HG03135 (cell line): ENCODE data around the gene FLAD1.
"Not testable (repeated sequence)": the region's sequence is repeated elsewhere in the genome, so short reads cannot be mapped to it uniquely, and the experiment has no call there.

Source experiments
- ATAC-seq: cut with Tn5 transposase; IDR thresholded peaks from one replicate; pipeline ENCODE4 v1.9.1; 2021; ENCODE audit warnings: mild to moderate bottlenecking, moderate library complexity; ENCODE audit not compliant: unreplicated experiment

The FLAD1 gene

DNA sequence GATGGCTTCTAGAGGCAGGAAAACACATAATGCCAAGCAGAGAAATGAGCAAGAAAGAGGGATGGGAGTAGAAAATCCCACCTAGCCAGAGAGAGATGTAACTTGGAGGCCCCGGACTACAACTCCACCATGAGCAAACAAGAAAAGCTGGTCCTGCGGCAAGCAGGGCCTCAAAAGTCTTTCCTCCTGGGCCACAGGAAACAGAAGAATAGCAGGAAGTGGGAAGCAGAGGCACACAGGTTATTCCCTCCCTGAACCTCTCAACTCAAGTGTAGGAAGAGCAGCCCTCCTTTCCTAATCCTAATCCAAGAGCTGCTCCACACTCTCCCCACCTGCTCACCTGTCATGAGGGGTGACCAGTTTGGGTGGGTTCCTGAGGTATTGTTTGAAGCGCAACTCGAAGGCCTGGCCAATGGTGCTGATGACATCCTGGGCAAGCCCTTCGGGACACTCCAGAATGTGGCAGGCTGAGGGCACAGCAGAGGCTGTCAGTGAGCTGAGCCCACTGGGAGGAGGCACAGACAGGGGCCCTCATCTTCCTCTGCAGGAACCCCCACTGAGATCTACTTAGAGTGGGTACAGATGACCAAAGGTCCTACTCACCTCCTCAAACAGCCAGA is 15.7 kb upstream of the FLAD1 start:
- ATAC-seq: no peak

DNA sequence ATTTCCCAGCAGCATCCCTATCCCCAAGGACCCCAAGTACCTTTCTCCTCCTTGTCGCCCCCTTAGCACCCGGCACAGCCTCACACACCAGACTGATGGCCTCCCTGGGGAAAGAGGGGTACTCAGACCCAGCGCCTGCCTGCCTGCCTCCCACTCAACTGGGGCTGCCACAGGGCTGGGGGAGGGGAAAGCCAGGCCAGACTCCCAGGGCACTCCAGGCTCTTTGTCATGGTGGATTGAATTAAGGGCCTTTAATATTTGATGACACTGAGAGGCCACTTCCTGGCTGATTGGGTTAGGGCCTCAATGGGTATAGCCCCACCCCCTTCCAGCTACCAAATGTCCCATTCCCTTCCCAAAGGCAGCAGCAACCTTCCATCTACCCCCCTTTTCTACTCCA is 14.4 kb upstream of the FLAD1 start:
- no peak for ATAC-seq

DNA sequence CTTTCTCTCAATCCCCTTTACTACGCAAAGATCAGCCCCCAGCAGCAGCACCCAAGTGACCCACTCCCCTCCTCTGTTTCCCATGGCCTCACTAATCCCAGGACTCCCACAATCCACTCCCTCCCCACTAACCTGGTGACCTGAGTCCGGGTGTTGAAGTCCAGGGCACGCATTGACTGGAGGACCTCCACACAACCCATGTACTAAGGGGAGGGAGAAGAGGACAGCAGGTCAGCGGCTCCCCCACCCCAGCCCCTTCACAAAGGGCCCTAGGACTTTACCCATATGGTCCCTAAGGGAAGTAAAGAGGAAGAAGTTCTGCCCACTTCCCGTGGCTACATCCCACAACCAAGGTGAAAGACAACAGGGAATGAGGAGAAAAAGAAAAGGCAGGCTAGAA is 13.9 kb upstream of the FLAD1 start:
- no peak for ATAC-seq

GRCh38 chr1:154969860-154970452 is 13.2 kb upstream of the FLAD1 start:
- no peak for ATAC-seq

DNA sequence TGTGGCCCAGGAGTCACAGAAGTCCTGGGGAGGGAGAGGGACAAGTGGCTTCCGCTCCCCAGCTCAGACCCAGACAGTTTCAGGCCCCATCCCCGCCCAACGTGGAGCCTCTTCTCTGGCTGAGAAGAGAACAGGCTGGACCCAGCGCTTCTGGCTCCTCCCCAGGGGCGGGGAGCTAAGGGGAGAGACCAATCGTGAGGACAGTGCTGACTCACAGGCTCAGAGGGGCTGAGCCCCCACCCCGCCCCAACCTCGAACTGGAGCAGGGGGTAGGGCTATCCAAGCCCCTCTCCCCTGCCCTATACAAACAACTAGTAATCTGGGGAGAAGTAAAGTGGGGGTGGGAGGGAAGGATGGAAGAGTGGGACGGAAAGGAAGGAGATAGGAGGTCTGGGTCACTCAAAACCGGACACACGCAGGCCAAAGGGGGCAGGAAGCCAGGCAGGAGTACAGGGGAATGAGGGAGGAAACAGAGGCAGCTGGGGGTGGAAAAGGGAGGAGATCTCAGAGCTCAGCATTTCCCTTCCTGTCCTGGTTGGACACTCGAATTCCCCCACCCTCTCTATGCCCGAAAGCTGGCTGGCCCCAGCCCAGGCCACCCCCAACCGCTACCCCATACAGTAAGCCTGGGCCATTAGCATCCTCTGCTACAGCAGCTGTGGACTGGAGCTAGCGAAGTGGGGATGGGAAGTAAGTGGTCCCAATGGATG is 12.4 kb upstream of the FLAD1 start, which contains the start of gene SHC1:
SHC1 (minus strand) TSS at position 117 of the 710 bp plus-strand sequence. CDS start 221 bp downstream, outside the sequence.
- ATAC-seq: no peak

GRCh38 chr1:154971341-154971998 is 11.7 kb upstream of the FLAD1 start:
- ATAC-seq: no peak

DNA sequence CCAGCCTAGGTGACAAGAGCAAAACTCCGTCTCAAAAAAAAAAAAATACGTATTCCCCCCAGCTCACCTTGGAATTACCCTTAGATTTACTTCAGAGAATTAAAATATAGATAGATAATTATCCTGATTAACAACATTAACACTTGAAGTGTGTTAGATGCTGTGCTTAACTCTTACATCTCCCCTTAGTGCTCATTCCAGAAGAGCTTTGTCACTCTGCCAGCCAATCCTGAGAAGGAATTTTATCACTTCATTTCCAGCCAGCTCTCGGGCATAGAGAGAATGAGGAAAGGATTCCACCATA is 11.0 kb upstream of the FLAD1 start:
- ATAC-seq: no peak

- no peak for ATAC-seq
Observed at GRCh38 chr1:154972517-154973343, 10.4 kb upstream of the FLAD1 start.

DNA sequence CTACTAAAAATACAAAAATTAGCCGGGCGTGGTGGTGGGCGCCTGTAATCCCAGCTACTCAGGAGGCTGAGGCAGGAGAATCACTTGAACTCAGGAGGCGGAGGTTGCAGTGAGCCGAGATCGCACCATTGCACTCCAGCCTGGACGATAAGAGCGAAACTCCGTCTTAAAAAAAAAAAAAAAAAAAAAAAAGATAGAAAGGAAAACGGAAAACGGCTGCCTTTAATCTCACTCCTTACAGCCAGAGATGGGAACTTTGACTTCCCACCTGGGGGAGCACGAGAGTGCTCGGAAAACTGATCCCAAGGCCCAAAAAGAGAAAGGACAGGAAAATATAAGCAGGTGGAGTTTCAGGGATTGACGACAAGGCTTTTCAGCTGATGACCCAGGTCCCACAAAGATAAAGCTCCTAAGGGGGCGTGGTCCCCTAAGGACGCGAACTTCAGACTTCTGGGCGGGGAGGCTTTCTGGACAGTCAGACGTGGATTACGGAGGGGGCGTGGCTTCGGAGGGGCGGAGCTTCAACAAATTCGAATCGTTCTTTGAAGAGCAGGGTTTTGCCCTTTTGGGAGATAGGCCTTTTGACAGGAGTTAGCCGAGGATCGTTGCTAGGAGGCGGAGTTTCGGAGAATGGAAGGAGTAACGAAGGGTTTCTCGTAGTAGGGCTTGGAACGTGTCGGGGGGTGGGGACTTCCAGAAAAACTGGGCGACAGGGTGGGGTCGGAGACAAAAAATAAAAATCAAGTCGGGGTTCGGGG is 9.6 kb upstream of the FLAD1 start:
- peak; percentile 24 for ATAC-seq

GRCh38 chr1:154974102-154974807 is 8.9 kb upstream of the FLAD1 start, which contains the start of gene CKS1B:
Gene CKS1B (plus strand): TSS chr1:154974681. CDS start chr1:154974746, 65 bp downstream.
- ATAC-seq: peak; percentile 76

DNA sequence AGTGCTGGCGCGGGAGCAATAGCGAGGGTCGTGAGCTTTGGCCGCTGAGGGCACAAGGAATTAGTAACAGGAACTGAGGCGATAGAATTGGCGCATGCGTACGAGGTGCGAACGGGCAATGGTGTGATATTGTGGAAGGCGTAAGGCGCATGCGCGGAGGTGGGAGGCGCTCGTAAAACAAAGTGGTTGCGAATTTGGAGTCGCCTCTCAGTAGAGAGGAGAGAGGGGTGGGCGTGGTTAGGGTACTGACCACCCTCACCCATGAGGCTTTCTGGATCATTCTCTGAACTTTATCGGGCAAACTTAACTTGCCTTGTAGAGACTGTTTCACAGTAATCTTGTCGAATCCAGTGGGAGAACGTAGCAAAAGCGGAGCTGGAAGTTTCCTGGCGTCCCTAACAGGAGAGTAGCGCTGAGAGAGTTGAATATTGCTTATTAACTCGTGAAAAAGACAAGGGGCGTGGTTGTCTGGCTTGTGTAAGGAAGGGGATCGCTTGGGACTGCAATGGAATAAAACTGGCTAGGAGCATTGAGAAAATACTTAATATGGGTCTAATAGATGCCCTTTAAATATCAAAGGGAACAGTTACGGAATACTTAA is 8.2 kb upstream of the FLAD1 start:
- ATAC-seq: peak; percentile 43

- no peak for ATAC-seq
Observed at GRCh38 chr1:154975409-154976059, 7.6 kb upstream of the FLAD1 start.

- not testable (repeated sequence) for ATAC-seq
Observed at GRCh38 chr1:154977762-154978161, 5.4 kb upstream of the FLAD1 start.

DNA sequence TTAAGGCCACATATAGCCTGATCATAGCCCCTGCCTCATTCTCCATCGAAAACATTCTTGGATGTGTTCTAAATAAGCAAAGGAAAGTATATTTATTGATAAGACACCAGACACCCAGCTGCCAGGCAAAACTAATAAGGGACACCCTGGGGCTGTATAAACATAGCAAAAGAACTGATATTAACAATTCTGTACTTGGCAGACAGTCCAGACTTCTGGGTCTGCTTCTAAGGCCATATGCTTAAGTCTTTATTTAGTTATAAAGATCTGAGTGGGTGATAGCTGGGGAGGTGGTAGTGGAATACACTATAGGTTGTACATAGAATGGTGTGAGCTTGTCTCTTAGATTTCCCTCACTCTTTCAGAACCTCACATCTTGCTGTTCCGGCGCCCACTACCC is 4.8 kb upstream of the FLAD1 start:
- ATAC-seq: no peak

GRCh38 chr1:154982341-154982740 is 803 bp upstream of the FLAD1 start:
- ATAC-seq: no peak

DNA sequence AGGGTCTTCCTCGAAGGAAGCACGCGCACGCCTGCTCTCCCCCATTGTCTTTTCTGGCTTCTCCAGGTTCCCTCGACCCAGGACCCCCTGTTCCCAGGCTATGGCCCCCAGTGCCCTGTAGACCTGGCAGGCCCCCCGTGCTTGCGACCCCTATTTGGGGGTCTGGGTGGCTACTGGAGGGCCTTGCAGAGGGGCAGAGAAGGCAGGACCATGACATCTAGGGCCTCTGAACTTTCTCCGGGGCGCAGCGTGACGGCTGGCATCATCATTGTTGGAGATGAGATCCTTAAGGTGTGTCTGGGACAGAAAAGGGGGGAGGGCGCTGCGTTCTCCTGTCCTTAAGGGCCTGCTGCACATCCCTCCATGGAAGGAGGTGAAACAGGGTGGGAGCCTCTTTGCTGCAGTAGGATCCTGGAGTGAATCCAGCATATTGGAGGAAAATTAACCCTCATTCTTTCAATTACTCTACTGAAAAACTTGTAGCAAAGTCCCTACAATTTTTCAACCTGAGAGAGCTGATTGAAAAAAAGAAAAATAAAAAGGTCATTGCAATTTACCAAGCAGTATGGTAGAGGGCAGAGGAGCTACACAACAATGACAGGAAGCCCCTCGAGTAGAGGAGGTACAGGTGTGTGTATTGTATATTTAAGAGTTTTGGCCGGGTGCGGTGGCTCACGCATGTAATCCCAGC is 777 bp downstream of the FLAD1 start:
- ATAC-seq: no peak

DNA sequence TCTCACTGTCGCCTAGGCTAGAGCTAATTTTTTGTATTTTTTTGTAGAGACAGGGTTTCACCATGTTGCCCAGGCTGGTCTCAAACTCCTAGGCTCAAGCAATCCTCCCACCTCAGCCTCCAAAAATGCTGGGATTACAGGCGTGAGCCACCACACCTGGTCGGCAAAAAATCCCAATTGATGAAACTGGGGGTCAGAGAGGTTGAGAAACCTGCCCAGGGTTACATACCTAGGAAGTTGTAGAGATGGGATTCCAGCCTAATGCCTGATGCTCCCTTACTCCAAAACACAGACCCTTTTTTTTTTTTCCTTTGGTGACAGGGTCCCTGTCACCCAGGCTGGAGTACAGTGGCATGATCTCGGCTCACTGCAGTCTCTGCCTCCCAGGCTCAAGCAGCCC is 3.6 kb downstream of the FLAD1 start:
- ATAC-seq: not testable (repeated sequence)

- ATAC-seq: no peak
Observed at GRCh38 chr1:154987326-154987725, 4.2 kb downstream of the FLAD1 start.
